GM19467 (cell line): ENCODE measurements around the gene MEF2D.

Source experiments
- ATAC-seq: cut with Tn5 transposase; IDR thresholded peaks from one replicate; pipeline ENCODE4 v1.9.1; 2021; ENCODE audit warnings: mild to moderate bottlenecking, moderate library complexity; ENCODE audit not compliant: unreplicated experiment

The MEF2D gene

GRCh38 chr1:156430866-156431265 lies 69.7 kb downstream of the MEF2D start:
- ATAC-seq = no peak

GRCh38 chr1:156430303-156430702 lies 70.3 kb downstream of the MEF2D start:
- ATAC-seq = no peak

GRCh38 chr1:156429313-156430060 lies 71.1 kb downstream of the MEF2D start:
- ATAC-seq = no peak

- no peak for ATAC-seq
Observed at GRCh38 chr1:156428746-156429288, 71.8 kb downstream of the MEF2D start.

GRCh38 chr1:156427957-156428356 lies 72.6 kb downstream of the MEF2D start:
- ATAC-seq = no peak

- ATAC-seq = no peak
Observed at GRCh38 chr1:156425943-156426342, 74.6 kb downstream of the MEF2D start.

- no peak for ATAC-seq
Observed at GRCh38 chr1:156424806-156425432, 75.7 kb downstream of the MEF2D start.

- no peak for ATAC-seq
Observed at GRCh38 chr1:156423422-156424352, 76.9 kb downstream of the MEF2D start.

- ATAC-seq = no peak
Observed at GRCh38 chr1:156422602-156423091, 77.9 kb downstream of the MEF2D start.

- no peak for ATAC-seq
Observed at GRCh38 chr1:156421939-156422601, 78.5 kb downstream of the MEF2D start.

- no peak for ATAC-seq
Observed at GRCh38 chr1:156421062-156421938, 79.3 kb downstream of the MEF2D start.

GRCh38 chr1:156420205-156421061 lies 80.1 kb downstream of the MEF2D start:
- ATAC-seq = no peak

- ATAC-seq = no peak
Observed at GRCh38 chr1:156419854-156420204, 80.7 kb downstream of the MEF2D start.

- no peak for ATAC-seq
Observed at GRCh38 chr1:156418416-156419070, 82.0 kb downstream of the MEF2D start.

- no peak for ATAC-seq
Observed at GRCh38 chr1:156417401-156418020, 83.1 kb downstream of the MEF2D start.

- no peak for ATAC-seq
Observed at GRCh38 chr1:156416993-156417392, 83.6 kb downstream of the MEF2D start.

GRCh38 chr1:156414461-156415064 lies 86.0 kb downstream of the MEF2D start:
- no peak for ATAC-seq
